Natural killer cell (primary cell): ENCODE results near the gene KRTAP9-4. TPM values are rescaled to one million over a fixed set of nuclear protein-coding genes. Genes with fewer than 3 reads are reported as not detected.

Experiments
- ATAC-seq, 3 donors: fragments of 150-1000 bp in 2 of 3; fragments of 200-7000 bp in 1 of 3; cut with Tn5 transposase; 1 replicate in 1 of 3; 2 replicates in 2 of 3; pipeline ENCODE4 v1.10.0; 2021; ENCODE audit warnings: mild to moderate bottlenecking in 2 of 3, moderate library complexity in 2 of 3
- DNase-seq, 2 donors: peaks; one replicate each; pipeline versions ENCODE4 v3.0.0 to v3.0.0-alpha.2; 2013 to 2021; ENCODE audit warnings: mixed read lengths in 1 of 2
- H3K27ac ChIP-seq: one replicate; pipeline ENCODE4 v1.5.1; 2013; ENCODE audit warnings: mild to moderate bottlenecking, low read length
- H3K27me3 ChIP-seq: one replicate; pipeline ENCODE4 v1.6.1; 2013; ENCODE audit warnings: low read length; ENCODE audit not compliant: control insufficient read depth, insufficient read depth
- H3K36me3 ChIP-seq: one replicate; pipeline ENCODE4 v1.6.1; 2013; ENCODE audit warnings: low read length; ENCODE audit not compliant: control insufficient read depth, insufficient read depth
- H3K4me1 ChIP-seq: one replicate; pipeline ENCODE4 v1.6.1; 2013; ENCODE audit warnings: low read length; ENCODE audit not compliant: control insufficient read depth, insufficient read depth
- H3K4me3 ChIP-seq: one replicate; pipeline ENCODE4 v1.5.1; 2013; ENCODE audit warnings: low read length
- H3K9me3 ChIP-seq: one replicate; pipeline ENCODE4 v1.6.1; 2013; ENCODE audit warnings: low read length; ENCODE audit not compliant: control insufficient read depth, insufficient read depth
- H3K27ac Mint-ChIP-seq, 2 donors: one replicate each; pipeline ENCODE4 v1.8.0; 2022; ENCODE audit warnings: mild to moderate bottlenecking in 2 of 2, mixed read lengths in 2 of 2, moderate library complexity in 1 of 2
- H3K27me3 Mint-ChIP-seq, 2 donors: one replicate each; pipeline ENCODE4 v1.8.0; 2022; ENCODE audit warnings: low read depth in 2 of 2, mixed read lengths in 2 of 2
- H3K36me3 Mint-ChIP-seq: one replicate; pipeline ENCODE4 v1.8.0; 2022; ENCODE audit warnings: mixed read lengths
- H3K4me1 Mint-ChIP-seq, 2 donors: one replicate each; pipeline ENCODE4 v1.8.0; 2022; ENCODE audit warnings: mixed read lengths in 2 of 2
- H3K4me3 Mint-ChIP-seq: one replicate; pipeline ENCODE4 v1.8.0; 2022; ENCODE audit warnings: mild to moderate bottlenecking, moderate library complexity, mixed read lengths
- H3K9me3 Mint-ChIP-seq, 2 donors: one replicate each; pipeline ENCODE4 v1.8.0; 2022; ENCODE audit warnings: mixed read lengths in 2 of 2
- WGBS: methylation state at CpG from one replicate; pipeline ENCODE4 v1.1.7; 2013; ENCODE audit warnings: missing lambda C conversion rate; ENCODE audit not compliant: insufficient coverage; 5-methylcytosine and 5-hydroxymethylcytosine counted together
- intact Hi-C: fragments of 100-400 bp; cut with micrococcal nuclease; formaldehyde crosslinking; loops from one replicate; pipeline ENCODE4 v1.14.2; 2022
- total RNA-seq, 4 donors: library from RNA; stranded (reverse); fragments of 120-200 nt in 1 of 4; gene quantifications; one replicate each; pipeline versions ENCODE4 v1.2.3 to v1.2.4, GENCODE V29; 2013 to 2022
- TF ChIP-seq, protein P1 (sequence below): fragments of 200-600 bp; IDR thresholded peaks from one replicate; pipeline ENCODE4 v1.8.0; 2022; ENCODE audit warnings: antibody characterized with exemption

KRTAP9-4 gene
- total RNA-seq, 3 donors from 2014 or later (not counting 1 experiment from before 2014, with no cell fraction given), result not detected

DNA sequence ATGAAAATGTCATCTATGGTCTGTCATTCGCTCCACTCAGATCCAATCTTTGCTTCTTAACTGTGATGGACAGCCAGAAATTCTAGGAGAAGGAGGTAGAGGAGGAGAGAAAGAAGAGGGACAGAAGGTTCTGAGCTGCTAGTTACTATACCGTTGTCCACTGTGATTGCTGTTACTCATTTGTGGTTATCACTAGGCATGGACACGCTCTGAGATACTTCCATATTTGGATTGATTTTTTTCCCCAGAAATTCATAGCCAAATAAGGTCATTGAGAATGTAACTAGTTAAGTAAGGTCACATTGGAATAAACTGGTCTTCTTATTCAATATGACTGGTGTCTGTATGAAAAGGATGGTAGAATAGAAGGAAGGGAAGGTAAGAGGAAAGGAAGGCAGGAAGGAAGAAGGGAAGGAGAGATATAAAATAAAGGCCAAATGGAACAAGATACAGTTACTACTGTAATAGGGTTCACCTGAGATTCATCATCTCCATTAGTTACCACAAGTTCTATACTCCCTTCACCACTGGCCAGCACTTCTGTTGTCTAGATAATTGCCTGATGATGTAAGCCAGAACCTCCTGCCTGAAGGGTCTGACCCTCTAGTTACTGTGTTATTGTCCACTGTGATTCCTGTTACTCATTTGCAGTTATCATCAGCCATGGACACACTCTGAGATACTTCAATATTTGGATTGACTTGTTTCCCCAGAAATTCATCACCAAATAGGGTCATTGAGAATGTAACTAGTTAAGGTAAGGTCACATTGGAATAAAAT is 28.9 kb downstream of the KRTAP9-4 start:
- no peak overlapping the region for H3K27ac Mint-ChIP-seq
- peaks cover 4% of the 10 kb centered on the region for H3K27me3 ChIP-seq
- intact Hi-C loops, result no loop called here
- no peaks in the 10 kb centered on the region for H3K4me1 ChIP-seq
- TF ChIP-seq, protein P1, sequence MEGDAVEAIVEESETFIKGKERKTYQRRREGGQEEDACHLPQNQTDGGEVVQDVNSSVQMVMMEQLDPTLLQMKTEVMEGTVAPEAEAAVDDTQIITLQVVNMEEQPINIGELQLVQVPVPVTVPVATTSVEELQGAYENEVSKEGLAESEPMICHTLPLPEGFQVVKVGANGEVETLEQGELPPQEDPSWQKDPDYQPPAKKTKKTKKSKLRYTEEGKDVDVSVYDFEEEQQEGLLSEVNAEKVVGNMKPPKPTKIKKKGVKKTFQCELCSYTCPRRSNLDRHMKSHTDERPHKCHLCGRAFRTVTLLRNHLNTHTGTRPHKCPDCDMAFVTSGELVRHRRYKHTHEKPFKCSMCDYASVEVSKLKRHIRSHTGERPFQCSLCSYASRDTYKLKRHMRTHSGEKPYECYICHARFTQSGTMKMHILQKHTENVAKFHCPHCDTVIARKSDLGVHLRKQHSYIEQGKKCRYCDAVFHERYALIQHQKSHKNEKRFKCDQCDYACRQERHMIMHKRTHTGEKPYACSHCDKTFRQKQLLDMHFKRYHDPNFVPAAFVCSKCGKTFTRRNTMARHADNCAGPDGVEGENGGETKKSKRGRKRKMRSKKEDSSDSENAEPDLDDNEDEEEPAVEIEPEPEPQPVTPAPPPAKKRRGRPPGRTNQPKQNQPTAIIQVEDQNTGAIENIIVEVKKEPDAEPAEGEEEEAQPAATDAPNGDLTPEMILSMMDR, result no peak
- no peaks in the 10 kb centered on the region for H3K36me3 ChIP-seq
- H3K9me3 Mint-ChIP-seq, result no peaks in the 10 kb centered on the region
- peaks cover 20 to 54% of the 10 kb centered on the region in 2 donors for H3K27me3 Mint-ChIP-seq
- no peaks in the 10 kb centered on the region for H3K36me3 Mint-ChIP-seq
- ATAC-seq (no peak), DNase-seq (peak in 1 of 2 donors; percentile 0)
- no peak overlapping the region for H3K4me3 Mint-ChIP-seq
- no peaks in the 10 kb centered on the region for H3K9me3 ChIP-seq
- H3K27ac ChIP-seq, result no peak overlapping the region
- WGBS, result 94% methylated on average over 3 of the region's 3 CpGs
- no peak overlapping the region for H3K4me3 ChIP-seq
- H3K4me1 Mint-ChIP-seq, result no peaks in the 10 kb centered on the region

DNA sequence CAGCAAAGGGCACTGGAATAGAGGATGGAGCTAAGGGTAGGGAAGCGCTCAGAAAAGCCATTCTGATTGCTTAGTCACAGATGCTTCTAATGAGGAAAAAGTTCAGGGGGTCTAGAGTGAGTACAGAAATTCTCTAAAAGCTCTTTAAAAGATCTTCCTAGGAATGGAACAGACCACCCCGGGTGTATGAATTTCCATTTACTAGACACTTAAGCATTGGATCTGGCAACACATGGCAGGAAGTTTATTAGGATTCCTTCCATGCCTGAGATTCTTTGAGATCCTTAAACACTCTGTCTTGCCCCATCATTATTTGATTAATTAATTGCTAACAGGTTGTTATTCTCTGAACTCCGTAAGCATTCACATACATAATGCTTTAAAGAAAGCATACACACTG is 34.6 kb downstream of the KRTAP9-4 start:
- ATAC-seq, result no peak
- intact Hi-C loops, result no loop called here
- H3K9me3 Mint-ChIP-seq, result no peaks in the 10 kb centered on the region

DNA sequence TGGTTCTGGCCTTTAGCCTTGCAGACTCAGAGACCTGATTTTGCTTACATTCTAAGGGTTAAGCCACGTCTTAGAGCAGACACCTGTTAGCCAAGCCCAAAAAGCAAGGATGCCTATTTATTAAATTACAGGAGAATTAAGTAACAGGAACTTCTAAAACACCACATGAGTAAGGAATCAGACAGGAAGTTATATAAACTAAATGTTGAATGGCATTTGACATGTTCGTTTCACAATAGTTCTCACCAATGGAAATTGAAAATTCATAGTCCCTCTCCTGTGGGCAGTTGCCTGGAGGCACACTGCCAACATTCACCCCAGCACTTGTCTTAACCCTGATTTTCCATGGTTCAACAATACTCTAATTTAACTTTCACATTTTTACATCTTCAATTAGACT is 35.1 kb downstream of the KRTAP9-4 start:
- Mint-ChIP-seq H3K27ac (no peak overlapping the region), H3K36me3 (no peaks in the 10 kb centered on the region), H3K4me1 (no peaks in the 10 kb centered on the region), H3K4me3 (no peak overlapping the region), H3K27me3 (peaks cover 14 to 35% of the 10 kb centered on the region in 2 donors), H3K9me3 (no peaks in the 10 kb centered on the region)
- WGBS, result 13% methylated on average over 2 of the region's 2 CpGs
- Histone ChIP-seq H3K4me3 (no peak overlapping the region), H3K9me3 (no peaks in the 10 kb centered on the region), H3K27me3 (no peaks in the 10 kb centered on the region), H3K27ac (no peak overlapping the region), H3K4me1 (no peaks in the 10 kb centered on the region), H3K36me3 (no peaks in the 10 kb centered on the region)
- TF ChIP-seq, protein P1, result no peak
- intact Hi-C loops, result no loop called here
- DNase-seq (peak in 1 of 2 donors; percentile 4), ATAC-seq (no peak)

More for the DNA sequence above, 34.6 kb downstream of the KRTAP9-4 start:
- Histone ChIP-seq H3K4me1 (no peaks in the 10 kb centered on the region), H3K4me3 (no peak overlapping the region), H3K36me3 (no peaks in the 10 kb centered on the region), H3K27ac (no peak overlapping the region), H3K9me3 (no peaks in the 10 kb centered on the region), H3K27me3 (no peaks in the 10 kb centered on the region)
- TF ChIP-seq, protein P1, result no peak
- Mint-ChIP-seq H3K27me3 (peaks cover 16 to 40% of the 10 kb centered on the region in 2 donors), H3K27ac (no peak overlapping the region), H3K36me3 (no peaks in the 10 kb centered on the region), H3K4me1 (no peaks in the 10 kb centered on the region), H3K4me3 (no peak overlapping the region)
- WGBS, result 86% methylated on average over 2 of the region's 3 CpGs
- peak in 1 of 2 donors; percentile 1 for DNase-seq
